Pancreas (tissue), 10 donors: ENCODE results near the gene TMEM62. TPM values are rescaled to one million over a fixed set of nuclear protein-coding genes. Genes with fewer than 3 reads are reported as not detected.
A peak's percentile ranks its signal among the peaks of the same experiment; 100 is the strongest.

Experiments
- ATAC-seq, 4 donors: fragments of 200-7000 bp; cut with Tn5 transposase; one replicate each; pipeline versions ENCODE4 v1.8.0 to v1.9.1; 2020; ENCODE audit warnings: mild to moderate bottlenecking in 4 of 4, moderate library complexity in 4 of 4
- DNase-seq, 6 donors: peaks; one replicate each; pipeline ENCODE4 v3.0.0-alpha.2; 2020
- FAIRE-seq: peaks from 2 replicates; lab custom pipeline; 2012; peaks lifted over from hg19 to GRCh38; lab: Jason Lieb, UNC
- H3K27ac ChIP-seq, 4 donors: fragments of 200-600 bp; sonication (generic); 1 replicate in 3 of 4; 2 replicates in 1 of 4; pipeline versions ENCODE4 v1.5.0 to v1.8.0; 2020
- H3K27me3 ChIP-seq, 4 donors: fragments of 200-600 bp; one replicate each; pipeline ENCODE4 v1.8.0; 2021
- H3K36me3 ChIP-seq, 3 donors: fragments of 200-600 bp; sonication (generic) in 1 of 3; one replicate each; pipeline versions ENCODE4 v1.5.0 to v1.8.0; 2020 to 2021
- H3K4me1 ChIP-seq, 3 donors: fragments of 200-600 bp; one replicate each; pipeline ENCODE4 v1.8.0; 2021
- H3K4me3 ChIP-seq, 4 donors: fragments of 200-600 bp; sonication (generic) in 2 of 4; one replicate each; pipeline versions ENCODE4 v1.5.0 to v1.8.0; 2020 to 2021
- H3K9me3 ChIP-seq, 4 donors: fragments of 200-600 bp; one replicate each; pipeline ENCODE4 v1.8.0; 2021
- WGBS, 2 donors: extraction: QIAGEN DNeasy Blood & Tissue Kit; methylation state at CpG; one replicate each; pipeline ENCODE4 v1.1.7; 2013; 5-methylcytosine and 5-hydroxymethylcytosine counted together
- intact Hi-C, 3 donors: fragments of 100-400 bp; cut with DNase I; formaldehyde crosslinking; loops; one replicate each; pipeline versions ENCODE4 v1.11.1 to v1.14.2; 2022
- polyA plus RNA-seq, 2 donors: library from polyadenylated mRNA; stranded (reverse); fragments of 200-250 nt; gene quantifications; one replicate each; pipeline ENCODE4 v1.2.3, GENCODE V29; 2013
- total RNA-seq, 6 donors: library from RNA; stranded (reverse); fragmentation: NEBNext Ultra II Directional in 4 of 6; extraction: Animal tissue kit (Norgen Biotek cat#: 25700) in 4 of 6; gene quantifications; one replicate each; pipeline versions ENCODE4 v1.2.1 to v1.2.4, GENCODE V29; 2021 to 2023
- TF ChIP-seq, protein P1 (sequence below), 4 donors: fragments of 200-600 bp; sonication (generic) in 3 of 4; IDR thresholded peaks; one replicate each; pipeline versions ENCODE4 v1.5.0 to v1.8.0; 2021; ENCODE audit warnings: antibody characterized with exemption in 4 of 4
- donor health status: healthy with polysubstance abuse.
- donor health status: DM: no; HTN: no; CAD: no; lungs with moderate emphysema.
- donor health status: DM: no; HTN: no; CAD: no.
- donor health status: control.
- donor health status: control.
- donor health status: Bipolar disorder and iron deficiency.
- donor health status: DM: yes; HTN: yes; CAD: no.
- donor health status: DM: no; HTN: no; CAD: no.
- donor health status: DM: no; HTN: no; CAD: no.
- donor health status: DM: yes; HTN: yes; CAD: no.

Gene TMEM62
- total and polyA plus RNA-seq, 8 donors = 8.1 to 16.8 (median 11.5) TPM

- Histone ChIP-seq H3K4me1 (peaks cover 5 to 18% (median 6%) of the 10 kb centered on the region in 3 donors), H3K27me3 (no peaks in the 10 kb centered on the region), H3K36me3 (no peaks in the 10 kb centered on the region), H3K9me3 (no peaks in the 10 kb centered on the region), H3K4me3 (no peak overlapping the region), H3K27ac (no peak overlapping the region)
- 95 to 98% methylated on average over 10 of the region's 10 CpGs for WGBS, 2 donors
- DNase-seq (no peak), ATAC-seq (no peak), FAIRE-seq (no peak)
- intact Hi-C loops = no loop called here
- TF ChIP-seq, protein P1, sequence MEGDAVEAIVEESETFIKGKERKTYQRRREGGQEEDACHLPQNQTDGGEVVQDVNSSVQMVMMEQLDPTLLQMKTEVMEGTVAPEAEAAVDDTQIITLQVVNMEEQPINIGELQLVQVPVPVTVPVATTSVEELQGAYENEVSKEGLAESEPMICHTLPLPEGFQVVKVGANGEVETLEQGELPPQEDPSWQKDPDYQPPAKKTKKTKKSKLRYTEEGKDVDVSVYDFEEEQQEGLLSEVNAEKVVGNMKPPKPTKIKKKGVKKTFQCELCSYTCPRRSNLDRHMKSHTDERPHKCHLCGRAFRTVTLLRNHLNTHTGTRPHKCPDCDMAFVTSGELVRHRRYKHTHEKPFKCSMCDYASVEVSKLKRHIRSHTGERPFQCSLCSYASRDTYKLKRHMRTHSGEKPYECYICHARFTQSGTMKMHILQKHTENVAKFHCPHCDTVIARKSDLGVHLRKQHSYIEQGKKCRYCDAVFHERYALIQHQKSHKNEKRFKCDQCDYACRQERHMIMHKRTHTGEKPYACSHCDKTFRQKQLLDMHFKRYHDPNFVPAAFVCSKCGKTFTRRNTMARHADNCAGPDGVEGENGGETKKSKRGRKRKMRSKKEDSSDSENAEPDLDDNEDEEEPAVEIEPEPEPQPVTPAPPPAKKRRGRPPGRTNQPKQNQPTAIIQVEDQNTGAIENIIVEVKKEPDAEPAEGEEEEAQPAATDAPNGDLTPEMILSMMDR (IDR thresholded peaks at IDR 0.05) = no peak
Observed at GRCh38 chr15:43099105-43099845, 34.1 kb upstream of the TMEM62 start.

DNA sequence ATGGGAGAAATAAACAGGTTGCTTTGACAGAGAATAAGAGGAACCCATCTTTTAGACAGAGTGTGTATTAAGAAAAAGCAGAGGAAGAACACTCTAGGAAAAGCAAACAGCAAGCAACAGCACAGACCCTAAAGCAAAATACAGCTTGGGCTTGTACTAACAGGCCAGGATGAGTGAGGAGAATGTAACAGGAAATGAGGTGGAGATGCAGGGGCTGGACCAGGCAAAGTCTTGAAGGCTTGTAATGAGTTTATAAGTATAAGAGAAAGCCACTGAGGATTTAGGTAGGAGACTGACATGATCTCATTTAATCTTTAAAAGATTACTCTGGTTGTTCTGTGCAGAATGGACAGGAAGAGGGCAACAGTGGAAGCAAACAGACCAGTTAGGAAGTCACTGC lies 32.4 kb upstream of the TMEM62 start:
- DNase-seq = no peak
- no peak for FAIRE-seq
- intact Hi-C loops = no loop called here

DNA sequence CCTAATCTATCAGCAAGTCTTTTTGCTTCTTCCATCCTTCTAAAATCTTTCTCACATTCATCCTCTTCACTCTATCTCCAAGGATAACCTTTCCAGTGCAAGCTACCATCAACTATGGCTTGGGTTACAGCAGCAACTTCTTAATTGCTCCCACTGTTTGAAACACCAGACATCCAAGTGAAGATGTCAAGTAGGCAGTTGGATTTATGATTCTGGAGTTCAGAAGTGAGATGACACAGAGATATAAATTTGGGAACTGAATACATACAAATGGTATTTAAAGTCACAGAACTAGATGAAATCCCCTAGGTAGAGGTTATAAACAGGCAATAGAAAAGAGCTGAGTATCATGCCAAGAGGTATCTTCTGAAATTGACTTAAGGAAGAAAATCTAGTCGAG lies 31.2 kb upstream of the TMEM62 start:
- TF ChIP-seq, protein P1 (IDR thresholded peaks at IDR 0.05) = no peak
- no peak for ATAC-seq
- DNase-seq = no peak
- Histone ChIP-seq H3K27ac (no peak overlapping the region), H3K36me3 (no peaks in the 10 kb centered on the region), H3K4me1 (peaks cover 3 to 22% (median 13%) of the 10 kb centered on the region in 3 donors), H3K4me3 (no peak overlapping the region), H3K9me3 (no peaks in the 10 kb centered on the region), H3K27me3 (no peaks in the 10 kb centered on the region)
- FAIRE-seq = no peak
- intact Hi-C loops = no loop called here
- 94 to 95% methylated on average over 1 of the region's 1 CpG for WGBS, 2 donors

More for the DNA sequence above, 32.4 kb upstream of the TMEM62 start:
- no peaks in the 10 kb centered on the region for H3K9me3 ChIP-seq
- ATAC-seq = no peak
- TF ChIP-seq, protein P1 (IDR thresholded peaks at IDR 0.05) = no peak
- no peaks in the 10 kb centered on the region for H3K36me3 ChIP-seq
- peaks cover 3 to 17% (median 16%) of the 10 kb centered on the region in 3 donors for H3K4me1 ChIP-seq
- no peaks in the 10 kb centered on the region for H3K27me3 ChIP-seq
- H3K4me3 ChIP-seq = no peak overlapping the region
- no peak overlapping the region for H3K27ac ChIP-seq

GRCh38 chr15:43103907-43104306 lies 29.5 kb upstream of the TMEM62 start:
- Histone ChIP-seq H3K4me3 (no peak overlapping the region), H3K27ac (no peak overlapping the region), H3K9me3 (no peaks in the 10 kb centered on the region), H3K4me1 (peaks cover 3 to 22% (median 13%) of the 10 kb centered on the region in 3 donors), H3K27me3 (no peaks in the 10 kb centered on the region), H3K36me3 (no peaks in the 10 kb centered on the region)
- FAIRE-seq (no peak), DNase-seq (no peak), ATAC-seq (no peak)
- WGBS, 2 donors = 18 to 23% methylated on average over 1 of the region's 1 CpG
- TF ChIP-seq, protein P1 (IDR thresholded peaks at IDR 0.05) = no peak
- intact Hi-C loops = no loop called here

DNA sequence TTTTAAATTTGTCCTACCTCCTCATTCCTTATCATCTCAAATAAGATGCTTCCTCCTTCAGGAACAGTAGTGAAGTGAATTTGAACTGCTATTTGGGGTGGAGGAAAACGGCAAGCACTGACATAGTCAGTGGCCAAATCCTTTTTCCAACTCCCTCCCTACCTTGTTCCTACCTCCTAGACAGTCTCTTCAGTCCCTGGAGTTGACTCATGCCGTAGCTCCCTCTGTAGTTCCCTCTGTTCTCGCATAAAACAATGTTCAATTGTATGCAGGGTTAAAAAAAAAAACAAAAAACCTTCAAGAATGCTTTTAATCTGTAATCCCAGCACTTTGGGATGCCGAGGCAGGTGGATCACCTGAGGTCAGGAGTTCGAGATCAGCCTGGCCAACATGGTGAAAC lies 29.0 kb upstream of the TMEM62 start:
- H3K9me3 ChIP-seq = no peaks in the 10 kb centered on the region
- no peak for FAIRE-seq
- 35 to 42% methylated on average over 5 of the region's 5 CpGs for WGBS, 2 donors
- DNase-seq = no peak
- H3K27ac ChIP-seq = no peak overlapping the region
- peak overlapping the region in 3 of 4 donors; percentile 5 to 73 (median 65) for H3K4me3 ChIP-seq
- intact Hi-C loops = no loop called here
- H3K27me3 ChIP-seq = no peaks in the 10 kb centered on the region
- H3K36me3 ChIP-seq = no peaks in the 10 kb centered on the region
- ATAC-seq = no peak
- TF ChIP-seq, protein P1 (IDR thresholded peaks at IDR 0.05) = no peak
- peaks cover 3 to 22% (median 13%) of the 10 kb centered on the region in 3 donors for H3K4me1 ChIP-seq
